AG04450 (cell line): ENCODE measurements around the gene SLC7A14. TPM values are rescaled to one million over a fixed set of nuclear protein-coding genes. Genes with fewer than 3 reads are reported as not detected.

Source experiments
- CTCF ChIA-PET: fragments of 300-600, 350-600 bp; formaldehyde crosslinking; extraction: SDS; loops from one replicate; lab custom pipeline; 2022; ENCODE audit warnings: antibody characterized with exemption, inconsistent platforms; lab: Charles Lee
- POLR2A ChIA-PET: fragments of 350-600 bp; formaldehyde crosslinking; extraction: SDS; loops from one replicate; lab custom pipeline; 2021; ENCODE audit warnings: antibody characterized with exemption, inconsistent platforms; lab: Yijun Ruan, JAX
- DNase-seq: peaks from one replicate; pipeline ENCODE4 v3.0.0-alpha.2; 2011; ENCODE audit warnings: low read depth, low spot score
- H3K27ac ChIP-seq: one replicate; pipeline ENCODE4 v1.5.1; 2012; ENCODE audit warnings: low read depth, low read length, control low read depth
- H3K27me3 ChIP-seq: one replicate; pipeline ENCODE4 v1.6.0; 2012; ENCODE audit warnings: low read length; ENCODE audit not compliant: control insufficient read depth, insufficient read depth
- H3K4me3 ChIP-seq: 2 replicates; pipeline ENCODE4 v1.5.1; 2011; ENCODE audit warnings: mild to moderate bottlenecking, low read depth, low read length, control low read depth
- H3K9me3 ChIP-seq: 2 replicates; pipeline ENCODE4 v1.5.1; 2012; ENCODE audit warnings: low read length; ENCODE audit not compliant: control insufficient read depth, insufficient read depth
- polyA plus RNA-seq: library from polyadenylated mRNA; depleted of rRNA; stranded (reverse); fragments of >200 nt; gene quantifications from 2 replicates; pipeline ENCODE4 v1.2.3, GENCODE V29; 2011
- TF ChIP-seq, protein P1 (sequence below): IDR thresholded peaks from 2 replicates; pipeline ENCODE4 v1.5.1; 2011; ENCODE audit warnings: low read depth, low read length, control low read depth, inconsistent platforms

SLC7A14 gene
- polyA plus RNA-seq, 1 experiment, result 2.3 TPM

DNA sequence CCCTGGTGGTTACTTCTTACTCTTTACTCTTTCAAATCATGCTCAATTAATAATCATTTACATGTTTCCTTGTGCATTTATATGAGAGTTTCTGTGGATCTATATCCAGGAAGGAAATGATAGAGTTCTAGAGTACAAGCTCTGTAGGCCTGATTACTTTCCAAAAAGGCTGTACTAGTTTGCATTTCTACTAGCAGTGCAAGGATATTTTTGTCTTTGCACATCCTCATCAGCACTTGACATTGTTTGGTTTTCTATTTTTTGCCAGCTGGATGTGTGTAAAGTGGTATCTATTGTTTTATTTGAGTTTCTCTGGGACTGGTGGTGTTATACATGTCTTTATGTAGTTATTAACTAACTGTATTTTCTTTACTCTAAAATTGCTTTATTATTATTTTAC is 19.6 kb upstream of the SLC7A14 start:
- no peak overlapping the region for H3K27ac ChIP-seq
- no peak for DNase-seq
- TF ChIP-seq, protein P1, sequence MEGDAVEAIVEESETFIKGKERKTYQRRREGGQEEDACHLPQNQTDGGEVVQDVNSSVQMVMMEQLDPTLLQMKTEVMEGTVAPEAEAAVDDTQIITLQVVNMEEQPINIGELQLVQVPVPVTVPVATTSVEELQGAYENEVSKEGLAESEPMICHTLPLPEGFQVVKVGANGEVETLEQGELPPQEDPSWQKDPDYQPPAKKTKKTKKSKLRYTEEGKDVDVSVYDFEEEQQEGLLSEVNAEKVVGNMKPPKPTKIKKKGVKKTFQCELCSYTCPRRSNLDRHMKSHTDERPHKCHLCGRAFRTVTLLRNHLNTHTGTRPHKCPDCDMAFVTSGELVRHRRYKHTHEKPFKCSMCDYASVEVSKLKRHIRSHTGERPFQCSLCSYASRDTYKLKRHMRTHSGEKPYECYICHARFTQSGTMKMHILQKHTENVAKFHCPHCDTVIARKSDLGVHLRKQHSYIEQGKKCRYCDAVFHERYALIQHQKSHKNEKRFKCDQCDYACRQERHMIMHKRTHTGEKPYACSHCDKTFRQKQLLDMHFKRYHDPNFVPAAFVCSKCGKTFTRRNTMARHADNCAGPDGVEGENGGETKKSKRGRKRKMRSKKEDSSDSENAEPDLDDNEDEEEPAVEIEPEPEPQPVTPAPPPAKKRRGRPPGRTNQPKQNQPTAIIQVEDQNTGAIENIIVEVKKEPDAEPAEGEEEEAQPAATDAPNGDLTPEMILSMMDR, result no peak
- no peaks in the 10 kb centered on the region for H3K27me3 ChIP-seq
- no peaks in the 10 kb centered on the region for H3K9me3 ChIP-seq
- POLR2A ChIA-PET, result no interaction called here
- CTCF ChIA-PET, result interaction anchor here (1.4 kb wide), 1 partner anchor 206 kb away, joined by 3 read pairs; no protein-coding TSS in a partner anchor
- no peak overlapping the region for H3K4me3 ChIP-seq

DNA sequence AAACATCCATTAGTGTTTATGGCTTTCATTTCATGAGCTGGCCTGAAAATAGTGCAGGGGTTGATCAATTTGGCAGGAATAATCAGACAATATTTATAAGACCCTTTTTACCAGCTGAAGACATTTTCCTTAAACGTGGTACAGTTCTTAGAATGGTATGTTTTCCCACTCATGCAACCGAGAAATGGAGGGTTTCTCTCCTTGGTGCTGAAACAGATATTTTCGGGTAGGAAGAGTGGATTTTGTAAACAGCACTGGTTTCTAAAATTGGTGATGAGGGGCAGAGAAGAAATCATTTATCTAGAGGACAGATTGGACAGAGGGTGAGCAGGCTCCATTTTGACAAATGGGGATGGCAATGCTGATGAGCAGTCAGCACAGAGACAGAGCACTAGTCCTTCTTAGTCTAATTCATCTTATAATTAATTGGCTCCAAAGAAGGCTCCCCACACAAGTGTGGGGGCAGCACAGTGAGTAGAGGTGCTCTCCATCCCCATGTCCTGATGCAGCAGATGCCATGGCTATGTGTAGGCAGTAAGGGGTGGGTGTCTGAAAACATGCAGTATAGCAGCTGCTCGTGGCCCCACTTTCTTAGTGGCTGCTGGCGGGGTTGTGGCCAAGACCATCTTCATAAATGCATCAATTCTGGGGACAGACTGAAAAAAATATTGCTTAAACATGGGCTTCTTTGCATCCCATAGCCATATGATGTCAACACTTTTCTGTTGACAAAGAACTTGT is 18.1 kb upstream of the SLC7A14 start:
- no peaks in the 10 kb centered on the region for H3K27me3 ChIP-seq
- DNase-seq, result no peak
- TF ChIP-seq, protein P1, result no peak
- POLR2A ChIA-PET, result no interaction called here
- no peak overlapping the region for H3K27ac ChIP-seq
- H3K4me3 ChIP-seq, result no peak overlapping the region
- no peaks in the 10 kb centered on the region for H3K9me3 ChIP-seq
- CTCF ChIA-PET, result interaction anchor here (1.4 kb wide), 1 partner anchor 208 kb away, joined by 6 read pairs; no protein-coding TSS in a partner anchor

DNA sequence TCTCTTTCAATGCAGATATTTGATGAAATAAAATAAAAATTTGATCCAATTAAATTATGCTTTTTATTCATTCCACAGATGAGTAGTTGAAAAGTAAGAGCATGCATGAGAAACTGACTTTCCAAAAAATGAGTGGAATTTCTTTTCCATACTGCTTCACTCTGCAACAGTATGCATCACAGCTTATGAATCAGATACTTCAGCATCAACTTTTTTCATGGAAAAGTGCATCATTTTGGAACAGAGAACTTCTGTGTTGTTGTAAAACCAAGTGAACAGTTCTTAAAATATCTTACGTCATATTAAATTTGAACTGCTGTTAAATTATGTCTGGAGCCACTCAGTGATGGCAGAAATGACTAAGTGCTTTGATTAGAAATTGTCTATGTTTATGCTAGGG is 16.7 kb upstream of the SLC7A14 start:
- H3K27ac ChIP-seq, result no peak overlapping the region
- no peak overlapping the region for H3K4me3 ChIP-seq
- TF ChIP-seq, protein P1, result no peak
- H3K9me3 ChIP-seq, result no peaks in the 10 kb centered on the region
- DNase-seq, result no peak
- CTCF ChIA-PET, result no interaction called here
- H3K27me3 ChIP-seq, result no peaks in the 10 kb centered on the region
- POLR2A ChIA-PET, result no interaction called here

DNA sequence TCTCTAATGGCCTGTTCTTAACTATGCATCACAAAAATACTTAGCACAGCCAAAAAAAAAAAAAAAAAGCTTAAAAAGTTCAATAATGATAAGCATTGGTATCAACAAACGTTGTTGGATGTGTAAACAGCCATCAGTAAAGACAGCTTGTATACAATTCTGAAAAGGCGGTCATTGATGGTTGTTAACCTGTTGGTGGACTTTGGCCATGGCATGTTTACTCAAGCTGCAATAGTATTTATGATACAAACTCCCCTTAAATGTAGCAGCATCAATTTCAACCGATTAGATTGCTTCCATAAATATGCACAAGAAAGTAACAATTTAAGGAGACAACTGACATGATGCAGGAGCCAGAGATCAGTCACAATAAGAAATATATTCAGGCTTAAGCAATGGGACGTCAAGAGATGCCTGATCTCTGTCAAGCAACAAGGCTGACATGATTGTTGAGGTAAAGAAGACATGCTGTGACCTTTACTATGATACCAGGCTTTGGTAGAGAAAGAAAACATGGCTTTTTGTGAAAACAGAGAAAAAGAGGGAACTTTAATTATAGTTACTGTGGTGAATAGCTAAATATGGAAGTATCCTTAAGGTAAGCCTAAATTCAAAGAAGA is 14.2 kb upstream of the SLC7A14 start:
- Histone ChIP-seq H3K9me3 (no peaks in the 10 kb centered on the region), H3K27me3 (no peaks in the 10 kb centered on the region), H3K4me3 (no peak overlapping the region), H3K27ac (no peak overlapping the region)
- ChIA-PET CTCF (interaction anchor here (0.6 to 0.7 kb wide), 2 partner anchors 15 to 224 kb away, joined by 3 to 4 read pairs; no protein-coding TSS in a partner anchor), POLR2A (no interaction called here)
- DNase-seq, result no peak
- TF ChIP-seq, protein P1, result no peak

DNA sequence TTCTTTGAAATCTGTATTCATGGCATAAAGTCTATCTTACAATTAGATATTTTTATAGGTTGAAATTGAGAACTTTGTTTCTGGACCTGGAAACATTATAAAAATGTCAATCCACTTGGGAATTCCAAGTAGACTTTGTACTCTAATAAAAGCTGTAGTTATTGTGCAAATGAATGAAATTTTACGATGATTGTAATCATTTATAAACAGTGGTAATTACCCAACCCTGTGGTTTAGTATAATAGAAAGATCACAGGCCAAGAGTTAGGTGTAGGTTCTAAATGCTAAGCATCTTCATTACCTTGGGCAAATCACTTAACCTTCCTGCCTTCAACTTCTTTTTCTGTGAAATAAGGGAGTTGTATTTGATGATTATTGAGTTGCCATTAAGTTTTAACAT is 13.2 kb upstream of the SLC7A14 start:
- Histone ChIP-seq H3K4me3 (no peak overlapping the region), H3K27me3 (no peaks in the 10 kb centered on the region), H3K9me3 (no peaks in the 10 kb centered on the region), H3K27ac (no peak overlapping the region)
- TF ChIP-seq, protein P1, result no peak
- no peak for DNase-seq
- CTCF ChIA-PET, result no interaction called here
- POLR2A ChIA-PET, result no interaction called here
